ENCODE results near the gene LSM2.
A peak's percentile ranks its signal among the peaks of the same experiment; 100 is the strongest.

- TF ChIP-seq, protein P1, sequence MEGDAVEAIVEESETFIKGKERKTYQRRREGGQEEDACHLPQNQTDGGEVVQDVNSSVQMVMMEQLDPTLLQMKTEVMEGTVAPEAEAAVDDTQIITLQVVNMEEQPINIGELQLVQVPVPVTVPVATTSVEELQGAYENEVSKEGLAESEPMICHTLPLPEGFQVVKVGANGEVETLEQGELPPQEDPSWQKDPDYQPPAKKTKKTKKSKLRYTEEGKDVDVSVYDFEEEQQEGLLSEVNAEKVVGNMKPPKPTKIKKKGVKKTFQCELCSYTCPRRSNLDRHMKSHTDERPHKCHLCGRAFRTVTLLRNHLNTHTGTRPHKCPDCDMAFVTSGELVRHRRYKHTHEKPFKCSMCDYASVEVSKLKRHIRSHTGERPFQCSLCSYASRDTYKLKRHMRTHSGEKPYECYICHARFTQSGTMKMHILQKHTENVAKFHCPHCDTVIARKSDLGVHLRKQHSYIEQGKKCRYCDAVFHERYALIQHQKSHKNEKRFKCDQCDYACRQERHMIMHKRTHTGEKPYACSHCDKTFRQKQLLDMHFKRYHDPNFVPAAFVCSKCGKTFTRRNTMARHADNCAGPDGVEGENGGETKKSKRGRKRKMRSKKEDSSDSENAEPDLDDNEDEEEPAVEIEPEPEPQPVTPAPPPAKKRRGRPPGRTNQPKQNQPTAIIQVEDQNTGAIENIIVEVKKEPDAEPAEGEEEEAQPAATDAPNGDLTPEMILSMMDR (IDR thresholded peaks at IDR 0.05): peak; percentile 74
- no peak for TF ChIP-seq EZH2 (IDR thresholded peaks at IDR 0.05; ENCODE audit: borderline replicate concordance, insufficient read depth, low read depth, low read length, poor library complexity, severe bottlenecking)
Measured at GRCh38 chr6:31769684-31770371, 36.9 kb downstream of the LSM2 start.
